ENCODE measurements around the gene FOXP1. TPM values are rescaled to one million over a fixed set of nuclear protein-coding genes. Genes with fewer than 3 reads are reported as not detected.

The FOXP1 gene
- total RNA-seq, 1 experiment from 2014 or later: 75.3 TPM

GRCh38 chr3:71060536-71060935 is 523.0 kb downstream of the FOXP1 start:
- H3K9me3 ChIP-seq (ENCODE audit: control insufficient read depth, low read depth, low read length): no peaks in the 10 kb centered on the region
- H3K23ac ChIP-seq (ENCODE audit: insufficient read length, low read depth, low read length): no peak overlapping the region
- H3K79me1 ChIP-seq (ENCODE audit: insufficient read depth, low read depth, low read length, poor library complexity, severe bottlenecking): no peaks in the 10 kb centered on the region
- no peak overlapping the region for H2BK120ac ChIP-seq (ENCODE audit: low read depth, low read length, poor library complexity, severe bottlenecking)
- H3K9ac ChIP-seq (ENCODE audit: extremely low read depth, insufficient read length, low read length): no peak overlapping the region
- no peak overlapping the region for H2BK12ac ChIP-seq (ENCODE audit: insufficient read length, low read depth, low read length)
- no peak overlapping the region for H3K56ac ChIP-seq (ENCODE audit: insufficient read length, low read depth, low read length)
- no peak overlapping the region for H3T11ph ChIP-seq (ENCODE audit: low read length)
- H3K4me3 Mint-ChIP-seq: no peak overlapping the region
- no peak overlapping the region for H2AFZ ChIP-seq (ENCODE audit: low read length)
- no peak overlapping the region for H3K27ac ChIP-seq (ENCODE audit: insufficient read length, low read depth, low read length)
- H3K4me2 ChIP-seq (ENCODE audit: insufficient read depth, insufficient read length, low read length): no peak overlapping the region
- no peaks in the 10 kb centered on the region for H3K36me3 Mint-ChIP-seq (ENCODE audit: insufficient read depth in 1 of 3, low read depth in 3 of 3)
- H4K91ac ChIP-seq (ENCODE audit: insufficient read length, low read depth, low read length): no peak overlapping the region
- peaks cover 65 to 67% of the 10 kb centered on the region in 2 experiments for H3K4me1 Mint-ChIP-seq
- H3K27me3 Mint-ChIP-seq (ENCODE audit: low read depth): peaks cover 2% of the 10 kb centered on the region
- peaks cover 15% of the 10 kb centered on the region for H3K23me2 ChIP-seq (ENCODE audit: insufficient read length, low read depth, low read length, poor library complexity, severe bottlenecking)
- H3K14ac ChIP-seq (ENCODE audit: insufficient read depth, low read length): no peak overlapping the region
- no peak overlapping the region for H3K4ac ChIP-seq (ENCODE audit: low read depth, low read length)
- no peak overlapping the region for H2AK5ac ChIP-seq (ENCODE audit: insufficient read length, low read length)
- no CpG with 5 or more reads among the region's 2 CpGs for WGBS (ENCODE audit: extremely low coverage, insufficient read length, low lambda C conversion rate)
- no peak overlapping the region for H4K8ac ChIP-seq (replicated peaks; ENCODE audit: insufficient read length, low read depth, low read length)
- peaks cover 4% of the 10 kb centered on the region; the same call in 1 of the 2 replicates for H3K4me1 ChIP-seq (ENCODE audit: insufficient read depth, low read length)
- no peak overlapping the region for H4K5ac ChIP-seq (ENCODE audit: insufficient read length, low read depth, low read length)
- no peak overlapping the region for H2BK15ac ChIP-seq (ENCODE audit: low read depth, low read length)
- no peak overlapping the region for H2BK5ac ChIP-seq (ENCODE audit: insufficient read length, low read length)
- no peak overlapping the region for H2BK20ac ChIP-seq (ENCODE audit: low read depth, low read length, poor library complexity, severe bottlenecking)
- no peaks in the 10 kb centered on the region; the same call in 1 of the 2 replicates for H3K79me2 ChIP-seq (ENCODE audit: insufficient read depth, low read length)
- H3K27ac Mint-ChIP-seq: no peak overlapping the region
- H3K18ac ChIP-seq (ENCODE audit: insufficient read length, low read depth, low read length): no peak overlapping the region
- no peak for DNase-seq
- H3K9me3 Mint-ChIP-seq: no peaks in the 10 kb centered on the region
- H3K27me3 ChIP-seq (ENCODE audit: insufficient read depth, low read length): no peaks in the 10 kb centered on the region
- TF ChIP-seq, protein P1, sequence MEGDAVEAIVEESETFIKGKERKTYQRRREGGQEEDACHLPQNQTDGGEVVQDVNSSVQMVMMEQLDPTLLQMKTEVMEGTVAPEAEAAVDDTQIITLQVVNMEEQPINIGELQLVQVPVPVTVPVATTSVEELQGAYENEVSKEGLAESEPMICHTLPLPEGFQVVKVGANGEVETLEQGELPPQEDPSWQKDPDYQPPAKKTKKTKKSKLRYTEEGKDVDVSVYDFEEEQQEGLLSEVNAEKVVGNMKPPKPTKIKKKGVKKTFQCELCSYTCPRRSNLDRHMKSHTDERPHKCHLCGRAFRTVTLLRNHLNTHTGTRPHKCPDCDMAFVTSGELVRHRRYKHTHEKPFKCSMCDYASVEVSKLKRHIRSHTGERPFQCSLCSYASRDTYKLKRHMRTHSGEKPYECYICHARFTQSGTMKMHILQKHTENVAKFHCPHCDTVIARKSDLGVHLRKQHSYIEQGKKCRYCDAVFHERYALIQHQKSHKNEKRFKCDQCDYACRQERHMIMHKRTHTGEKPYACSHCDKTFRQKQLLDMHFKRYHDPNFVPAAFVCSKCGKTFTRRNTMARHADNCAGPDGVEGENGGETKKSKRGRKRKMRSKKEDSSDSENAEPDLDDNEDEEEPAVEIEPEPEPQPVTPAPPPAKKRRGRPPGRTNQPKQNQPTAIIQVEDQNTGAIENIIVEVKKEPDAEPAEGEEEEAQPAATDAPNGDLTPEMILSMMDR (conservative IDR thresholded peaks at IDR 0.05): no peak
- H4K20me1 ChIP-seq (ENCODE audit: control insufficient read depth, insufficient read depth, insufficient read length): no peaks in the 10 kb centered on the region

Data from H9 (cell line).